ENCODE measurements around the gene MSLN.

GRCh38 chr16:787321-787966, 26.9 kb downstream of the MSLN start:
- TF ChIP-seq POLR2AphosphoS5 (IDR thresholded peaks at IDR 0.05), result no peak
- TF ChIP-seq CTCF (IDR thresholded peaks at IDR 0.05), result no peak
- no peak for TF ChIP-seq POLR2A (IDR thresholded peaks at IDR 0.05; ENCODE audit: low read depth)

Measured in esophagus muscularis mucosa (tissue), 3 donors.